ENCODE data around the gene LEPROT. TPM values are rescaled to one million over a fixed set of nuclear protein-coding genes. Genes with fewer than 3 reads are reported as not detected.

Gene LEPROT
- total and polyA plus RNA-seq, 10 donors, result 12.5 to 104 (median 68.6) TPM

DNA sequence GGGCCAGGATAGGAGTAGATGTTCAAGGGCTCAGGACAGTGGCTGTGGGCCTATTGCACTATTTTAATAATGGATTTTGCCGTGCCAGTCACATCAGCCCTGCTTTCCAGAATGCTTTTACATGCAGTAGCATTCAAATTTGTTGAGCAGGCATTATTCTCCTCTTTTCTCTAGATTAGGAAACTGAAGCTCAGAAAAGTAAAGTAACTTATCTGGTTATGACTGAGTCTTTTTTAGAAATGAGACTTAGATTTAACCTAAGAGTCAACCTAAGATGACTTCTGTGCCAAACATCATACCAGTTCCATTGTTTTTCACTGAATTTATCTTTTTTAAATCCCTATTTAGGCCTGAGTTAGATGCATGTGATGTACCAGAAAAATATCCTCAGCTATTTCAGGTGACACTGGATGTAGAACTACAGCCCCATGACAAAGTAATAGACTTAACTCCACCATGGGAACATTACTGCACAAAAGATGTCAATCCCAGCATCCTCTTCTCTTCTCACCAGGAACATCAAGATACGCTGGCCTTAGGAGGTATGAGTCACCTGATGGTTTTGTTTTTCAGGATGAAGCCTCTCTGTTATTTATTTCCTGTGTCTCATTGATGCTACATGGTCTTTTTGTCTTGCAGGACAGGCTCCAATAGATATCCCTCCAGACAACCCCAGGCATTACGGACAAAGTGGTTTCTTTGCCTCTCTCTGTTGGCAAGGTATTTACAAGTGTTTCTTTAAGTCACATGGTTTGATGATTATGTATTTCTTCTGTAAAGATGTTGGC is 31.4 kb upstream of the LEPROT start:
- no peaks in the 10 kb centered on the region for H3K4me1 ChIP-seq
- H3K4me3 ChIP-seq, result no peak overlapping the region
- DNase-seq, result no peak
- intact Hi-C loops (cut with DNase I; ENCODE audit: low total_unique reads), result no loop called here
- 82 to 93% (median 84%) methylated on average over 3 of the region's 3 CpGs for WGBS, 5 donors
- no peak for TF ChIP-seq POLR2A (IDR thresholded peaks at IDR 0.05)
- H3K9me3 ChIP-seq, result no peaks in the 10 kb centered on the region
- no peaks in the 10 kb centered on the region for H3K27me3 ChIP-seq (replicated peaks in 1 of 7)
- no peak overlapping the region for H3K27ac ChIP-seq
- peaks cover 0 to 37% (median 0%) of the 10 kb centered on the region in 6 donors for H3K36me3 ChIP-seq

DNA sequence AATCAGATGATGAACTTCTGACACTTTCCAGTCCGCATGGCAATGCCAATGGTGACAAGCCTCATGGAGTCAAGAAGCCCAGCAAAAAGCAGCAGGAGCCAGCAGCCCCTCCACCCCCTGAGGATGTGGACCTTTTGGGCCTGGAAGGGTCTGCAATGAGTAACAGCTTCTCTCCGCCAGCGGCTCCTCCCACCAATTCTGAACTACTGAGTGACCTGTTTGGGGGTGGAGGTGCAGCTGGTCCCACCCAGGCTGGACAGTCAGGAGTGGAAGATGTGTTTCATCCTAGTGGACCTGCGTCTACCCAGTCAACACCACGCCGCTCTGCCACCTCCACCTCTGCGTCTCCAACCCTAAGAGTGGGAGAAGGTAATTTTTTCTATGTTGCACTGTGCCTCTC is 28.0 kb upstream of the LEPROT start:
- Histone ChIP-seq H3K4me1 (no peaks in the 10 kb centered on the region), H3K36me3 (peaks cover 0 to 43% (median 0%) of the 10 kb centered on the region in 6 donors), H3K9me3 (no peaks in the 10 kb centered on the region), H3K4me3 (no peak overlapping the region), H3K27ac (no peak overlapping the region), H3K27me3 (replicated peaks in 1 of 7) (no peaks in the 10 kb centered on the region)
- TF ChIP-seq, protein P1, sequence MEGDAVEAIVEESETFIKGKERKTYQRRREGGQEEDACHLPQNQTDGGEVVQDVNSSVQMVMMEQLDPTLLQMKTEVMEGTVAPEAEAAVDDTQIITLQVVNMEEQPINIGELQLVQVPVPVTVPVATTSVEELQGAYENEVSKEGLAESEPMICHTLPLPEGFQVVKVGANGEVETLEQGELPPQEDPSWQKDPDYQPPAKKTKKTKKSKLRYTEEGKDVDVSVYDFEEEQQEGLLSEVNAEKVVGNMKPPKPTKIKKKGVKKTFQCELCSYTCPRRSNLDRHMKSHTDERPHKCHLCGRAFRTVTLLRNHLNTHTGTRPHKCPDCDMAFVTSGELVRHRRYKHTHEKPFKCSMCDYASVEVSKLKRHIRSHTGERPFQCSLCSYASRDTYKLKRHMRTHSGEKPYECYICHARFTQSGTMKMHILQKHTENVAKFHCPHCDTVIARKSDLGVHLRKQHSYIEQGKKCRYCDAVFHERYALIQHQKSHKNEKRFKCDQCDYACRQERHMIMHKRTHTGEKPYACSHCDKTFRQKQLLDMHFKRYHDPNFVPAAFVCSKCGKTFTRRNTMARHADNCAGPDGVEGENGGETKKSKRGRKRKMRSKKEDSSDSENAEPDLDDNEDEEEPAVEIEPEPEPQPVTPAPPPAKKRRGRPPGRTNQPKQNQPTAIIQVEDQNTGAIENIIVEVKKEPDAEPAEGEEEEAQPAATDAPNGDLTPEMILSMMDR (IDR thresholded peaks at IDR 0.05 in 8 of 11, conservative IDR thresholded peaks at IDR 0.05 in 3 of 11), result no peak
- TF ChIP-seq POLR2A (IDR thresholded peaks at IDR 0.05) (no peak), POLR2AphosphoS5 (IDR thresholded peaks at IDR 0.05) (no peak)
- WGBS, 5 donors, result 96 to 99% (median 98%) methylated on average over 6 to 7 of the region's 7 CpGs
- no peak for DNase-seq
- intact Hi-C loops (cut with DNase I; ENCODE audit: low total_unique reads), result no loop called here

DNA sequence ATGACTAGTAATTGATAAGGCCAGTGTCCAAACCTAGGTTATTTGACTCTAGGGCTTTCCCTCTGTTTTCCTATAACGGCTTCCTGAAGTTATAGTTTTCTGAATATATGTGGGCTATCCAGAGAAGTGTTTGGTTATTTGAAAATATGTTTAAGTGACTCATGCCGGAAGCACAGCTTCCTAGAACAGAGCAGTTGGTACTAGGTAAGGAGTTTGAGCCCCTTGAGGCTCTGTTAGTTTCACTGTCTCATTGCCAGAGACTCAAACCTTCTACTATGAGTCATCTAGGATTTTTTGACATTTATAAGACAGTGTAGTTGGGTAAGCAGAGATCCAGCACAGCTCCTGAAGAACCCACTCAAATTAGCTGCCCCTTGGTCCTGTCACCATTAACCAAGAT is 27.1 kb upstream of the LEPROT start:
- Histone ChIP-seq H3K27ac (no peak overlapping the region), H3K4me3 (no peak overlapping the region), H3K4me1 (no peaks in the 10 kb centered on the region), H3K27me3 (replicated peaks in 1 of 7) (no peaks in the 10 kb centered on the region), H3K9me3 (no peaks in the 10 kb centered on the region), H3K36me3 (peaks cover 0 to 40% (median 0%) of the 10 kb centered on the region in 6 donors)
- 58 to 85% (median 78%) methylated on average over 2 of the region's 2 CpGs for WGBS, 5 donors
- DNase-seq, result no peak
- intact Hi-C loops (cut with DNase I; ENCODE audit: low total_unique reads), result no loop called here
- TF ChIP-seq, protein P1 (IDR thresholded peaks at IDR 0.05 in 8 of 11, conservative IDR thresholded peaks at IDR 0.05 in 3 of 11), result no peak
- no peak for TF ChIP-seq POLR2A (IDR thresholded peaks at IDR 0.05)
- no peak for TF ChIP-seq POLR2AphosphoS5 (IDR thresholded peaks at IDR 0.05)

DNA sequence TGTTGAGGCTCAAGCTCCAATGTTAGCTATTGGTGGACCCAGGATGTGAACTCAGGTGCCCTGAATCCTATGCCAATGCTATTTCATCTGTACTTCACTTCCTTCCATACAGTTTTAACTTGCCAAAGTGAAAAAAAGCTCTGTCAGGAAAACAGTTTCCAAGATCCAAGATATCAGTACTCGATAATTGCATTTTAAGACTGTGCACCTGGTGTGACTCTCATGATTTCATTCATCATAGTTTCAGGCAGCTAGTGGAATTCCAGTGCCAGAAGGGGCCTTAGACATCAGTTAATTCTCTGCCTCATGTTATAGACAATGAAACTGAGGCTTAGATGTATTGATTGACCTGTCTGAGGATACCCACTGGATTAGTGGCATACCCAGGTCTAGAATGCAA is 26.5 kb upstream of the LEPROT start:
- H3K9me3 ChIP-seq, result no peaks in the 10 kb centered on the region
- TF ChIP-seq, protein P1 (IDR thresholded peaks at IDR 0.05 in 8 of 11, conservative IDR thresholded peaks at IDR 0.05 in 3 of 11), result no peak
- no peak for TF ChIP-seq POLR2A (IDR thresholded peaks at IDR 0.05)
- TF ChIP-seq POLR2AphosphoS5 (IDR thresholded peaks at IDR 0.05), result no peak
- 70 to 100% (median 87%) methylated on average over 1 of the region's 1 CpG for WGBS, 5 donors
- H3K4me3 ChIP-seq, result no peak overlapping the region
- no peaks in the 10 kb centered on the region for H3K27me3 ChIP-seq (replicated peaks in 1 of 7)
- no peak for DNase-seq
- H3K27ac ChIP-seq, result no peak overlapping the region
- H3K36me3 ChIP-seq, result peaks cover 0 to 34% (median 0%) of the 10 kb centered on the region in 6 donors
- intact Hi-C loops (cut with DNase I; ENCODE audit: low total_unique reads), result no loop called here
- H3K4me1 ChIP-seq, result no peaks in the 10 kb centered on the region

Data from spleen (tissue), 11 donors.